Panc1 (cell line): Measurements from ENCODE around the gene CDH19. TPM values are rescaled to one million over a fixed set of nuclear protein-coding genes. Genes with fewer than 3 reads are reported as not detected.
A peak's percentile ranks its signal among the peaks of the same experiment; 100 is the strongest.

Experiments
- ATAC-seq: fragments of 200-7000 bp; cut with Tn5 transposase; 2 replicates; pipeline ENCODE4 v1.9.1; 2020; ENCODE audit warnings: mild to moderate bottlenecking, moderate library complexity
- BruUV-seq: library from RNA; stranded (reverse); fragments of 400-500 nt; replicated peaks from 2 replicates; lab custom pipeline; 2021; lab: Mats Ljungman, UMichigan
- CTCF ChIA-PET: fragments of 300-600 bp; sonication (Branson Sonifier 250); formaldehyde crosslinking; loops from one replicate; lab custom pipeline; 2022; ENCODE audit warnings: antibody characterized with exemption; lab: Charles Lee
- POLR2A ChIA-PET: fragments of 300-600 bp; sonication (Branson Sonifier 250); formaldehyde crosslinking; loops from one replicate; lab custom pipeline; 2022; ENCODE audit warnings: antibody characterized with exemption; lab: Charles Lee
- DNase-seq: peaks from one replicate; pipeline ENCODE4 v3.0.0-alpha.2; 2010; ENCODE audit warnings: low read depth, low spot score
- H3K27ac ChIP-seq: 2 replicates; pipeline ENCODE4 v1.5.1; 2011; ENCODE audit warnings: mild to moderate bottlenecking, low read length, inconsistent platforms
- H3K27me3 ChIP-seq: fragments of 200-500 bp; sonication (Bioruptor generic); 2 replicates; pipeline ENCODE4 v1.6.0; 2014; ENCODE audit warnings: low read length, inconsistent platforms; ENCODE audit not compliant: control insufficient read depth, insufficient read depth
- H3K36me3 ChIP-seq: fragments of 200-500 bp; sonication (Bioruptor generic); 2 replicates; pipeline ENCODE4 v1.5.1; 2014; ENCODE audit warnings: inconsistent platforms, mild to moderate bottlenecking, low read length, moderate library complexity; ENCODE audit not compliant: control insufficient read depth, insufficient read depth
- H3K4me1 ChIP-seq: 2 replicates; pipeline ENCODE4 v1.5.1; 2011; ENCODE audit warnings: inconsistent platforms, mild to moderate bottlenecking, low read length, moderate library complexity; ENCODE audit not compliant: control insufficient read depth, insufficient read depth
- H3K4me3 ChIP-seq, 2 experiments: 2 replicates each; pipeline ENCODE4 v1.5.1; 2011 to 2012; ENCODE audit warnings: low read depth in 2 of 2, low read length in 2 of 2, mild to moderate bottlenecking in 2 of 2, inconsistent platforms in 1 of 2, moderate library complexity in 1 of 2
- H3K9me3 ChIP-seq: fragments of 200-500 bp; sonication (Bioruptor generic); 2 replicates; pipeline ENCODE4 v1.5.1; 2014; ENCODE audit warnings: low read depth, mild to moderate bottlenecking, inconsistent platforms, low read length, moderate library complexity; ENCODE audit not compliant: control insufficient read depth, insufficient read depth
- POLR2AphosphoS5 ChIP-seq: IDR thresholded peaks from 2 replicates; pipeline ENCODE4 v1.6.1; 2012; ENCODE audit warnings: mild to moderate bottlenecking, low read depth, low read length, moderate library complexity
- SIN3A ChIP-seq: IDR thresholded peaks from 2 replicates; pipeline ENCODE4 v1.6.1; 2012; ENCODE audit warnings: low read depth, mild to moderate bottlenecking, low read length, moderate library complexity, borderline replicate concordance; ENCODE audit not compliant: insufficient read depth
- TCF7L2 ChIP-seq: IDR thresholded peaks from 2 replicates; pipeline ENCODE4 v1.6.1; 2011; ENCODE audit warnings: mild to moderate bottlenecking, low read depth, low read length, inconsistent platforms
- in situ Hi-C: cut with HindIII; loops from 2 replicates; pipeline ENCODE4 v1.10.0; 2016; ENCODE audit warnings: low sequenced_read_pairs, low pct_unique_long_range_greater_than_20kb
- intact Hi-C: fragments of 100-400 bp; cut with micrococcal nuclease; formaldehyde crosslinking; loops from one replicate; pipeline ENCODE4 v1.10.0; 2022; ENCODE audit not compliant: unreplicated experiment
- total RNA-seq: library from RNA; stranded (reverse); gene quantifications from one replicate; pipeline ENCODE4 v1.2.1, GENCODE V29; 2021; ENCODE audit not compliant: unreplicated experiment
- TF ChIP-seq, protein P1 (sequence below), 2 experiments: IDR thresholded peaks; 2 replicates each; pipeline ENCODE4 v1.6.1; 2011 to 2012; ENCODE audit warnings: low read depth in 2 of 2, control low read depth in 1 of 2, low read length in 1 of 2, mild to moderate bottlenecking in 1 of 2, moderate library complexity in 1 of 2; ENCODE audit not compliant: insufficient read depth in 1 of 2
- TF ChIP-seq, protein P2 (sequence below): fragments of 450-650 bp; IDR thresholded peaks from 2 replicates; pipeline ENCODE4 v1.5.1; 2017; ENCODE audit warnings: mild to moderate bottlenecking

The CDH19 gene
- total RNA-seq, 1 experiment from 2014 or later, result not detected

DNA sequence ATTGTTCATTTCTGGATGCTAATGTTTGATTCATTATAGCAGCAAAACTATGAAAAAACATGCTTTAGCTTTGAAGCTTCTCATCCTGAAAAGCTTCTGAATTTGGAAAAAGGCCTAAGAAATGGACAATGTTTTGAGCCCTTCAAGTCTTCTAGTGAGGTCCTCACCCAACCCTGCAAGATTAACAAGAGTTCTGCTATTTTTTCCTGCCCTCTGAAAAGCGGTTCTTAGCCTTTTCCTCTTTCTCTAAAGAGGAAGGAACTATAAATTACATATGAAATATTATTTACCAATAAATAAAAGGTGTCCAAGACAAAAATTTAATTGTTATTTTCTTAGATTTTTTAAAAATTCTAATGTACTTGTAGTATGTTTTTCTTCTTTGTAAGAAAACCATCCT is 19.9 kb upstream of the CDH19 start:
- Histone ChIP-seq H3K36me3 (no peaks in the 10 kb centered on the region), H3K4me3 (no peak overlapping the region), H3K27me3 (no peaks in the 10 kb centered on the region), H3K4me1 (no peaks in the 10 kb centered on the region), H3K27ac (no peak overlapping the region), H3K9me3 (no peaks in the 10 kb centered on the region)
- CTCF ChIA-PET, result no interaction called here
- intact Hi-C loops, result no loop called here
- ATAC-seq, result no peak
- TF ChIP-seq, protein P1, sequence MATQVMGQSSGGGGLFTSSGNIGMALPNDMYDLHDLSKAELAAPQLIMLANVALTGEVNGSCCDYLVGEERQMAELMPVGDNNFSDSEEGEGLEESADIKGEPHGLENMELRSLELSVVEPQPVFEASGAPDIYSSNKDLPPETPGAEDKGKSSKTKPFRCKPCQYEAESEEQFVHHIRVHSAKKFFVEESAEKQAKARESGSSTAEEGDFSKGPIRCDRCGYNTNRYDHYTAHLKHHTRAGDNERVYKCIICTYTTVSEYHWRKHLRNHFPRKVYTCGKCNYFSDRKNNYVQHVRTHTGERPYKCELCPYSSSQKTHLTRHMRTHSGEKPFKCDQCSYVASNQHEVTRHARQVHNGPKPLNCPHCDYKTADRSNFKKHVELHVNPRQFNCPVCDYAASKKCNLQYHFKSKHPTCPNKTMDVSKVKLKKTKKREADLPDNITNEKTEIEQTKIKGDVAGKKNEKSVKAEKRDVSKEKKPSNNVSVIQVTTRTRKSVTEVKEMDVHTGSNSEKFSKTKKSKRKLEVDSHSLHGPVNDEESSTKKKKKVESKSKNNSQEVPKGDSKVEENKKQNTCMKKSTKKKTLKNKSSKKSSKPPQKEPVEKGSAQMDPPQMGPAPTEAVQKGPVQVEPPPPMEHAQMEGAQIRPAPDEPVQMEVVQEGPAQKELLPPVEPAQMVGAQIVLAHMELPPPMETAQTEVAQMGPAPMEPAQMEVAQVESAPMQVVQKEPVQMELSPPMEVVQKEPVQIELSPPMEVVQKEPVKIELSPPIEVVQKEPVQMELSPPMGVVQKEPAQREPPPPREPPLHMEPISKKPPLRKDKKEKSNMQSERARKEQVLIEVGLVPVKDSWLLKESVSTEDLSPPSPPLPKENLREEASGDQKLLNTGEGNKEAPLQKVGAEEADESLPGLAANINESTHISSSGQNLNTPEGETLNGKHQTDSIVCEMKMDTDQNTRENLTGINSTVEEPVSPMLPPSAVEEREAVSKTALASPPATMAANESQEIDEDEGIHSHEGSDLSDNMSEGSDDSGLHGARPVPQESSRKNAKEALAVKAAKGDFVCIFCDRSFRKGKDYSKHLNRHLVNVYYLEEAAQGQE (IDR thresholded peaks at IDR 0.05; ENCODE audit: insufficient read depth in 1 of 2, low read depth in 2 of 2, low read length in 1 of 2), result no peak
- TF ChIP-seq, protein P2, sequence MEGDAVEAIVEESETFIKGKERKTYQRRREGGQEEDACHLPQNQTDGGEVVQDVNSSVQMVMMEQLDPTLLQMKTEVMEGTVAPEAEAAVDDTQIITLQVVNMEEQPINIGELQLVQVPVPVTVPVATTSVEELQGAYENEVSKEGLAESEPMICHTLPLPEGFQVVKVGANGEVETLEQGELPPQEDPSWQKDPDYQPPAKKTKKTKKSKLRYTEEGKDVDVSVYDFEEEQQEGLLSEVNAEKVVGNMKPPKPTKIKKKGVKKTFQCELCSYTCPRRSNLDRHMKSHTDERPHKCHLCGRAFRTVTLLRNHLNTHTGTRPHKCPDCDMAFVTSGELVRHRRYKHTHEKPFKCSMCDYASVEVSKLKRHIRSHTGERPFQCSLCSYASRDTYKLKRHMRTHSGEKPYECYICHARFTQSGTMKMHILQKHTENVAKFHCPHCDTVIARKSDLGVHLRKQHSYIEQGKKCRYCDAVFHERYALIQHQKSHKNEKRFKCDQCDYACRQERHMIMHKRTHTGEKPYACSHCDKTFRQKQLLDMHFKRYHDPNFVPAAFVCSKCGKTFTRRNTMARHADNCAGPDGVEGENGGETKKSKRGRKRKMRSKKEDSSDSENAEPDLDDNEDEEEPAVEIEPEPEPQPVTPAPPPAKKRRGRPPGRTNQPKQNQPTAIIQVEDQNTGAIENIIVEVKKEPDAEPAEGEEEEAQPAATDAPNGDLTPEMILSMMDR, result no peak
- TF ChIP-seq TCF7L2 (no peak), SIN3A (no peak)
- in situ Hi-C loops, result no loop called here
- POLR2A ChIA-PET, result no interaction called here
- DNase-seq, result no peak
- BruUV-seq, result no TSS peak

DNA sequence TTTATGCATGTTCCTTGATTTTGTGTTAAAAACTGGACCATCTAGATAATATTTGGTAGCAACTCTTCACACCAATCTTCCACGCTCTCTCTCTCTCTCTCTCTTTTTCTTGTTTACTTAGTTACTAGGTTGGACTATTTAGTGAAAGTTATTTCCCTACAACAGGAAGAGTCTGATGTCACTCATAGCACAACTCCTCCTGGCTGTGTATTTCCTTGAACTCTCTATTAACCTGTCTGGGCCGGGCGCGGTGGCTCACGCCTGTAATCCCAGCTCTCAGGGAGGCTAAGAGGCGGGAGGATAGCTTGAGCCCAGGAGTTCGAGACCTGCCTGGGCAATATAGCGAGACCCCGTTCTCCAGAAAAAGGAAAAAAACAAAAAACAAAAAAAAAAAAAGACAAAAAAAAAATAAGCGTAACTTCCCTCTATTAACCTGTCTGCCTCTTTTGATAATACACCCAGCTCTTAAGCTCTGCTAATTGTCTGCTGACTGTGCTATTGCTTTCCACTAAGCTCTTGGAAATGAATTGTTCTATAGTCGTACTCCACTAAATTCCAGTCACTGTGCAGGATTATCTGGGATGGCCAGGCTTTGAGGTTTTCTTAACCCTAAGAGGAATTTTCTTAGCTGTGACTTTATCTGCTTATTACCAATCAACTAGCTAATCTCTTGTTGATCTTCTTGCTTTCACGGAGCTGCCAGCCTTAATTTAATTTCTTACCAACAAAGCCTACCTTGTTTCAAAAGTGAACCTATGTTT is 18.1 kb upstream of the CDH19 start:
- in situ Hi-C loops, result no loop called here
- H3K36me3 ChIP-seq, result no peaks in the 10 kb centered on the region
- BruUV-seq, result no TSS peak
- intact Hi-C loops, result no loop called here
- no peaks in the 10 kb centered on the region for H3K9me3 ChIP-seq
- no peak for TF ChIP-seq TCF7L2
- no peak for TF ChIP-seq SIN3A
- ATAC-seq, result no peak
- ChIA-PET POLR2A (no interaction called here), CTCF (no interaction called here)
- H3K4me3 ChIP-seq, result no peak overlapping the region
- H3K4me1 ChIP-seq, result no peaks in the 10 kb centered on the region
- DNase-seq, result no peak
- H3K27me3 ChIP-seq, result no peaks in the 10 kb centered on the region
- no peak overlapping the region for H3K27ac ChIP-seq

DNA sequence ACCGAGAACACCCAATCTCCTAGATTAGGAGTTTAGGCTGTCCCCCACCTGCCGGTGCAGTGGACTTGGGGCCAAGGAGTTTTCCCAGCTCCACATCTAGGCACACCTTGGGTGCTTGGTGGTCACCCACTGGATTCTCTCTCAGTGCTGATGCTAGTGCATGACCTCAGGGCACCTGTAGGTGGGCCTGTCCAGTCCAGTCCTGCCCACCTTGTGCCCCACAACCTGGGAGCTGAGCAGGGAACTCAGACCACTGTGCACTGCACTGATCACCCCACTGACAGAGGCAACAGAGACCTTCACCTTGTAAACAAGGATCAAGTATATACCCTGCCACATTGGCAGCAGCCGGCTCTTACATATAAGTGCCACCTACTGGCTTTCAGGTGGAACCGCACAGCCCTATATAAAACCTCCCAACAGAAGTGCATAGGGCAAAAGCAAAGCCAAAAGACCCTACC is 12.7 kb upstream of the CDH19 start:
- DNase-seq (no peak), ATAC-seq (no peak)
- H3K27me3 ChIP-seq, result no peaks in the 10 kb centered on the region
- in situ Hi-C loops, result no loop called here
- H3K9me3 ChIP-seq, result no peaks in the 10 kb centered on the region
- CTCF ChIA-PET, result no interaction called here
- TF ChIP-seq, protein P2, result peak; percentile 44
- TF ChIP-seq TCF7L2 (no peak), POLR2AphosphoS5 (no peak)
- TF ChIP-seq, protein P1 (IDR thresholded peaks at IDR 0.05; ENCODE audit: insufficient read depth in 1 of 2, low read depth in 2 of 2, low read length in 1 of 2), result no peak
- POLR2A ChIA-PET, result no interaction called here
- no TSS peak for BruUV-seq
- H3K4me3 ChIP-seq, result no peak overlapping the region
- H3K4me1 ChIP-seq, result no peaks in the 10 kb centered on the region
- H3K27ac ChIP-seq, result no peak overlapping the region
- H3K36me3 ChIP-seq, result no peaks in the 10 kb centered on the region
- intact Hi-C loops, result no loop called here
